ENCODE measurements around the gene BLOC1S3.

- TF ChIP-seq, protein P1, sequence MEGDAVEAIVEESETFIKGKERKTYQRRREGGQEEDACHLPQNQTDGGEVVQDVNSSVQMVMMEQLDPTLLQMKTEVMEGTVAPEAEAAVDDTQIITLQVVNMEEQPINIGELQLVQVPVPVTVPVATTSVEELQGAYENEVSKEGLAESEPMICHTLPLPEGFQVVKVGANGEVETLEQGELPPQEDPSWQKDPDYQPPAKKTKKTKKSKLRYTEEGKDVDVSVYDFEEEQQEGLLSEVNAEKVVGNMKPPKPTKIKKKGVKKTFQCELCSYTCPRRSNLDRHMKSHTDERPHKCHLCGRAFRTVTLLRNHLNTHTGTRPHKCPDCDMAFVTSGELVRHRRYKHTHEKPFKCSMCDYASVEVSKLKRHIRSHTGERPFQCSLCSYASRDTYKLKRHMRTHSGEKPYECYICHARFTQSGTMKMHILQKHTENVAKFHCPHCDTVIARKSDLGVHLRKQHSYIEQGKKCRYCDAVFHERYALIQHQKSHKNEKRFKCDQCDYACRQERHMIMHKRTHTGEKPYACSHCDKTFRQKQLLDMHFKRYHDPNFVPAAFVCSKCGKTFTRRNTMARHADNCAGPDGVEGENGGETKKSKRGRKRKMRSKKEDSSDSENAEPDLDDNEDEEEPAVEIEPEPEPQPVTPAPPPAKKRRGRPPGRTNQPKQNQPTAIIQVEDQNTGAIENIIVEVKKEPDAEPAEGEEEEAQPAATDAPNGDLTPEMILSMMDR (IDR thresholded peaks at IDR 0.05): no peak
- TF ChIP-seq POLR2A (IDR thresholded peaks at IDR 0.05): no peak
Observed at GRCh38 chr19:45179072-45179891, 698 bp downstream of the BLOC1S3 start.

Data from thyroid gland (tissue), 4 donors.